Stomach (tissue), 9 donors: ENCODE results near the gene KRTAP10-6. TPM values are rescaled to one million over a fixed set of nuclear protein-coding genes. Genes with fewer than 3 reads are reported as not detected.

Experiments
- DNase-seq, 2 donors: peaks; one replicate each; pipeline versions ENCODE4 v3.0.0 to v3.0.0-alpha.2; 2013 to 2019
- H3K27ac ChIP-seq, 5 donors: fragments of 200-600 bp in 4 of 5; sonication (generic) in 4 of 5; one replicate each; pipeline ENCODE4 v1.5.1; 2013 to 2019; ENCODE audit warnings: mild to moderate bottlenecking in 1 of 5, moderate library complexity in 1 of 5
- H3K27me3 ChIP-seq, 3 donors: fragments of 200-600 bp; sonication (generic); one replicate each; pipeline ENCODE4 v1.5.1; 2017 to 2019; ENCODE audit warnings: mixed run types in 1 of 3
- H3K36me3 ChIP-seq, 4 donors: fragments of 200-600 bp; sonication (generic); 1 replicate in 3 of 4; 2 replicates in 1 of 4; pipeline ENCODE4 v1.5.1; 2016 to 2019
- H3K4me1 ChIP-seq, 4 donors: fragments of 200-600 bp; sonication (generic); one replicate each; pipeline ENCODE4 v1.5.1; 2016 to 2019
- H3K4me3 ChIP-seq, 4 donors: fragments of 200-600 bp; sonication (generic) in 3 of 4; one replicate each; pipeline ENCODE4 v1.5.1; 2016 to 2019; ENCODE audit warnings: mild to moderate bottlenecking in 1 of 4
- H3K9me3 ChIP-seq, 4 donors: fragments of 200-600 bp; sonication (generic); one replicate each; pipeline ENCODE4 v1.5.1; 2016 to 2019
- CTCF ChIP-seq, 7 experiments: fragments of 450-650 bp in 4 of 7; fragments of 200-600 bp in 3 of 7; sonication (generic) in 3 of 7; IDR thresholded peaks; one replicate each; pipeline ENCODE4 v1.5.1; 2016 to 2019; ENCODE audit warnings: antibody characterized with exemption in 7 of 7, control low read depth in 2 of 7, mild to moderate bottlenecking in 1 of 7
- EP300 ChIP-seq: sonication (generic); formaldehyde crosslinking; IDR thresholded peaks from one replicate; pipeline ENCODE4 v1.6.1; 2017; ENCODE audit warnings: antibody characterized with exemption
- POLR2A ChIP-seq, 4 donors: fragments of 450-650 bp; IDR thresholded peaks; one replicate each; pipeline ENCODE4 v1.6.1; 2016; ENCODE audit warnings: antibody characterized with exemption in 4 of 4, control low read depth in 2 of 4, mild to moderate bottlenecking in 1 of 4, moderate library complexity in 1 of 4
- POLR2AphosphoS5 ChIP-seq, 3 donors: sonication (generic); formaldehyde crosslinking; IDR thresholded peaks; one replicate each; pipeline ENCODE4 v1.6.1; 2016; ENCODE audit warnings: antibody characterized with exemption in 3 of 3
- WGBS, 5 donors: extraction: QIAGEN DNeasy Blood & Tissue Kit in 3 of 5; methylation state at CpG; one replicate each; pipeline versions ENCODE4 v1.1.5 to v1.1.7; 2013 to 2018; 5-methylcytosine and 5-hydroxymethylcytosine counted together
- intact Hi-C: fragments of 100-400 bp; cut with DNase I; formaldehyde crosslinking; loops from one replicate; pipeline ENCODE4 v1.15.1; 2023; ENCODE audit warnings: low total_unique reads
- polyA plus RNA-seq, 3 donors: library from polyadenylated mRNA; stranded (reverse); fragments of 200-250 nt; gene quantifications; one replicate each; pipeline ENCODE4 v1.2.3, GENCODE V29; 2013
- total RNA-seq, 5 donors: library from RNA; depleted of rRNA; stranded (reverse); fragments of >200 nt; gene quantifications; one replicate each; pipeline versions ENCODE4 v1.1.0 to v1.2.3, GENCODE V29; 2014 to 2016
- donor health status: healthy with polysubstance abuse.
- donor health status: Bipolar disorder and iron deficiency.
- donor health status: healthy.

KRTAP10-6 gene
- total and polyA plus RNA-seq, 8 donors, result not detected

DNA sequence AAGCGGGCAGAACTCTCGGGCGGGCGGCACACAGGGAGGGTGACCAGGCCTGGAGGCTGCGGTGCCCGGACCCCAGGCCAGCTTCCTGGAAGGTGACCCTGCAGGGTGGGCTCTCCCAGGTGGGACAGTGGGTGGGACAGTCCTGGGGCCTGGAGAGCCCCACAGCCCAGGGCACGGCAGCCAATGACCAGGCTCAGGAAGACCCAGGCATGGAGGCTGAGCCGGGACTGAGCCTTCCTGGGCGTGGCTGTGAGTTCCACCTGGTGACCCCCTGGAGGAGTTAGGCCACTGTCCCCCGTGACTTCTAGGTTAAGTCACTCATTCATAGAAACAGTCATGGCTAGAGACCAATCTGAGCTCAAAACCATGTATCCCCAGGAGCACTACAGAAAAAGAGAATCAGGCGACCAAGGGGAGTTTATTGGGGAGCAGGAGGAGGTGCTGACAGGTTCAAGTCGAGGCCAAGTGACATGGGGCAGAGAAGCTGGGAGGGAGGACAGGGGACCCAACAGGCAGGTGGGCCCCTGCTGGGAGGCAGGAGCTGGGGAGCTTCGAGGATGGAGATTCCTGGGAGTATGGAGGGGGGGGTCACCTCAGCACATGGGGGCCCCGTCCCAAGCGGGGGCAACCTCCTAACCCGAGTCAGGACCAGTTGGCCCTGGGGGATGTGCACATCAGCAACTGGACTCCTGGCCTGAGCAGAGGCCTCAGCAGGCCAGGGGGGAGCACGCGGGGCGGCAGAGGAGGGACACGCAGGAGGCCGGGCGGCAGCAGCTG lies 13.1 kb downstream of the KRTAP10-6 start:
- Histone ChIP-seq H3K4me1 (peaks cover 0 to 9% (median 7%) of the 10 kb centered on the region in 4 donors), H3K27ac (no peak overlapping the region), H3K27me3 (peaks cover 0 to 44% (median 0%) of the 10 kb centered on the region in 3 donors), H3K9me3 (peaks cover 0 to 46% (median 34%) of the 10 kb centered on the region in 4 donors), H3K36me3 (no peaks in the 10 kb centered on the region), H3K4me3 (no peak overlapping the region)
- DNase-seq, result no peak
- intact Hi-C loops, result no loop called here
- TF ChIP-seq EP300, result no peak
- no peak for TF ChIP-seq POLR2AphosphoS5 (IDR thresholded peaks at IDR 0.05)
- no peak for TF ChIP-seq POLR2A (IDR thresholded peaks at IDR 0.05)
- no peak for TF ChIP-seq CTCF (IDR thresholded peaks at IDR 0.05)
- WGBS, 5 donors, result 70 to 78% (median 74%) methylated on average over 4 to 22 of the region's 22 CpGs

- intact Hi-C loops, result no loop called here
- TF ChIP-seq POLR2AphosphoS5 (IDR thresholded peaks at IDR 0.05), result no peak
- no peak for TF ChIP-seq CTCF (IDR thresholded peaks at IDR 0.05)
- TF ChIP-seq EP300, result no peak
- TF ChIP-seq POLR2A (IDR thresholded peaks at IDR 0.05), result no peak
- H3K4me1 ChIP-seq, result peaks cover 0 to 14% (median 10%) of the 10 kb centered on the region in 4 donors
- no peak overlapping the region for H3K4me3 ChIP-seq
- no peak overlapping the region for H3K27ac ChIP-seq
- peaks cover 0 to 44% (median 5%) of the 10 kb centered on the region in 3 donors for H3K27me3 ChIP-seq
- peaks cover 0 to 46% (median 34%) of the 10 kb centered on the region in 4 donors for H3K9me3 ChIP-seq
- no peak for DNase-seq
- H3K36me3 ChIP-seq, result no peaks in the 10 kb centered on the region
- WGBS, 5 donors, result 90 to 95% (median 93%) methylated on average over 16 to 17 of the region's 17 CpGs
These were observed 13.8 kb downstream of the KRTAP10-6 start for GRCh38 chr21:44578371-44579055.

DNA sequence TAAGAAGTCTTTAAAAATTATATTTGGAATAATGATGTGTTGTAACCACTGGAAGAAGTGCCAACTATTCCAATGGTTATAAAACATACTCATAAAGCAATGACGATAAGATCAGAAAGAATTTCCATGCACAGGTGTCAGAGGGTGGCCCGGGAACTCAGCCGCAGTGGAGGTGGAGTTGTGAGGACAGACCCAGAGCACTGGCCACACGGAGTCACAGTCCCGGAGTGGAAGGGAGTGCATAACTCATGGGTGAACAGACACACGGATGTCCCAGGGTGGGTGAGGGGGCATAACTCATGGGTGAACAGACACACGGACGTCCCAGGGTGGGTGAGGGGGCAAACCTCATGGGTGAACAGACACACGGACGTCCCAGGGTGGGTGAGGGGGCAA lies 16.3 kb downstream of the KRTAP10-6 start:
- 81 to 94% (median 87%) methylated on average over 10 of the region's 10 CpGs for WGBS, 5 donors
- TF ChIP-seq POLR2A (IDR thresholded peaks at IDR 0.05) (no peak), CTCF (IDR thresholded peaks at IDR 0.05) (no peak), EP300 (no peak), POLR2AphosphoS5 (IDR thresholded peaks at IDR 0.05) (no peak)
- Histone ChIP-seq H3K27me3 (peaks cover 0 to 47% (median 5%) of the 10 kb centered on the region in 3 donors), H3K36me3 (no peaks in the 10 kb centered on the region), H3K4me3 (no peak overlapping the region), H3K9me3 (peaks cover 0 to 38% (median 32%) of the 10 kb centered on the region in 4 donors), H3K4me1 (peaks cover 0 to 19% (median 10%) of the 10 kb centered on the region in 4 donors), H3K27ac (no peak overlapping the region)
- no peak for DNase-seq
- intact Hi-C loops, result no loop called here

DNA sequence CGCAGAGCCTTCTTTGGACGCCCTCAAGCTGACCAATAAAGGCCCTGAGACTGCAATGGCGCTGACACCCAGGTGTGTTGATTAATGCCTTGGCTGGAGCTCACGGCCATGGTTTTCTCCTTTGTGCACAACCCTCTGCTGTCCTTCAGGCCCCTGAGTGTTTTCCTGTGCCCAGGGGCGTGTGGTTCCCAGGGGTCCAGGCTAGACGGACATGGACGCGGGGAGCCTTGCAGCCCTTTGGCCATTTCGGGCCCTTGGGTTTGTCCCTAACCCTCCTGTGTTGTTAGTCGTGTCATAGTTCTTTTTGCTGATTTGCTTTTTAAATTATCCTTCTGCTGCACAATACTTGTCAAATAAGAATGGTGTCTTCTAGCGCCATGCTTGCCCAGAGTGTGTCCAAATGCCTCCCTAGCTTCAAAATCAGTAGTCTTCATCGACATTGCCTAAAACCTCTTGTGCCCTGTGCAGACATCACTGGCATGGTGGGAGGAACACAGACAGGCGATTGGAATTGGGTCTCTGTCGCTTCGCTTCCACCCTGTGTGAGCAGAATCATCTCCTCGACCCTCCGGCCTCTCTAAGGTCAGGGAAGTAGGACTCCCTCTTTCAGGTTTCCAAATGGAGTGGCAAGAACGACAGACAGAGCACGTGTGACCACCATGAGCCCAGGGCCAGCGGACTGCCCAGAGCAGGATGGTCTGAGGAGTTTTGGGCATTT lies 16.8 kb downstream of the KRTAP10-6 start:
- Histone ChIP-seq H3K4me1 (peaks cover 0 to 19% (median 10%) of the 10 kb centered on the region in 4 donors), H3K36me3 (no peaks in the 10 kb centered on the region), H3K27ac (no peak overlapping the region), H3K27me3 (peaks cover 0 to 47% (median 5%) of the 10 kb centered on the region in 3 donors), H3K9me3 (peaks cover 0 to 32% (median 31%) of the 10 kb centered on the region in 4 donors), H3K4me3 (no peak overlapping the region)
- DNase-seq, result no peak
- WGBS, 5 donors, result 84 to 90% (median 88%) methylated on average over 20 of the region's 20 CpGs
- intact Hi-C loops, result no loop called here
- TF ChIP-seq CTCF (IDR thresholded peaks at IDR 0.05) (no peak), EP300 (no peak)
